ENCODE results near the gene DPP9. TPM values are rescaled to one million over a fixed set of nuclear protein-coding genes. Genes with fewer than 3 reads are reported as not detected.
A peak's percentile ranks its signal among the peaks of the same experiment; 100 is the strongest.
"Not testable (repeated sequence)": the region's sequence is repeated elsewhere in the genome, so short reads cannot be mapped to it uniquely, and the experiment has no call there.

DPP9 gene
- total RNA-seq, 1 donor from 2014 or later: 53.8 TPM

- TF ChIP-seq CTCF (IDR thresholded peaks at IDR 0.05) (no peak), POLR2AphosphoS5 (IDR thresholded peaks at IDR 0.05; ENCODE audit: insufficient read depth in 1 of 2, low read depth in 1 of 2) (no peak), POLR2A (IDR thresholded peaks at IDR 0.05) (no peak)
- Histone ChIP-seq H3K27me3 (no peaks in the 10 kb centered on the region), H3K9me3 (no peaks in the 10 kb centered on the region), H3K36me3 (peaks cover 0 to 35% of the 10 kb centered on the region in 2 donors), H3K27ac (no peak overlapping the region), H3K4me3 (no peak overlapping the region), H3K4me1 (peaks cover 35% of the 10 kb centered on the region)
- DNase-seq (ENCODE audit: extremely low spot score in 2 of 2): no peak
- intact Hi-C loops (cut with DNase I): no loop called here
Observed at GRCh38 chr19:4719499-4719866, 4.2 kb downstream of the DPP9 start.

DNA sequence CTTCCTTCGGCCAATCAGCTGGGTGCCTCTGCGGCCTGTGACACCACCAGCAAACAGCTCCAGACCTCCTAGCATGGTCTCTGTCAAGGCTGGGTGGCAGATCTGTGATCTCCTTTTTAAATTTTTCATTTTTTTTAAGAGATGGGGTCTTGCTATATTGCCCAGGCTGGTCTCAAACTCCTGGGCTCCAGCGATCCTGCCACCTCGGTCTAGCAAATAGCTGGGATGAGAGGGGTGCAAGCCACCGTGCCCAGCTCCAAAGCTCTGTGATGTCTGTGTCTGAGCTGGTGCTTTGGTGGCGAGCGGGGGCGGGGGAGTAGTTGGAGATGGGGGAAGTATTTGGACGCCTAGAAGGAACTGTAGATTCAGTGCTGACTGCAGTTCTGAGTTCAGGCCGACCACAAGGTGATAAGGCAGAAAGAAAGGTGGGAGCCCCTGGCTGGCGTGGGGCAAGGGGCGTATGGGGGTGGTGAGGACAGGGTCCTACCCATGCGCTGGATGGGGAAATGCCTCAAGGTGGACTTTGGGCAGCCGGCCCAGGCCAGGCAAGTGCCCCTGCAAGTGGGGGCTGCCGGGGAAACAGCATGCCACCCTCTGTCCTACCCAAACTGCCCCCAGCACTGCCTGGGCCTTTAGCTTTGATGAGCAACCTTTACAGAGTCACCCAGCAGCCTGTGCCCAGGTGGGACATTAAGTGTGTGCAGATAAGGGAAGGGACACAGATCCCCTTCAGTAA lies 5.5 kb downstream of the DPP9 start:
- Histone ChIP-seq H3K4me1 (peaks cover 46% of the 10 kb centered on the region), H3K36me3 (peaks cover 0 to 37% of the 10 kb centered on the region in 2 donors), H3K4me3 (no peak overlapping the region), H3K27me3 (no peaks in the 10 kb centered on the region), H3K27ac (no peak overlapping the region), H3K9me3 (no peaks in the 10 kb centered on the region)
- no peak for DNase-seq (ENCODE audit: extremely low spot score in 2 of 2)
- intact Hi-C loops (cut with DNase I): no loop called here
- TF ChIP-seq POLR2AphosphoS5 (IDR thresholded peaks at IDR 0.05; ENCODE audit: insufficient read depth in 1 of 2, low read depth in 1 of 2) (no peak), CTCF (IDR thresholded peaks at IDR 0.05) (no peak), POLR2A (IDR thresholded peaks at IDR 0.05) (no peak)

- Histone ChIP-seq H3K27me3 (no peaks in the 10 kb centered on the region), H3K4me3 (no peak overlapping the region), H3K27ac (peak overlapping the region; percentile 9), H3K36me3 (peaks cover 0 to 44% of the 10 kb centered on the region in 2 donors), H3K4me1 (peaks cover 46% of the 10 kb centered on the region), H3K9me3 (no peaks in the 10 kb centered on the region)
- TF ChIP-seq POLR2A (IDR thresholded peaks at IDR 0.05) (no peak), CTCF (IDR thresholded peaks at IDR 0.05) (no peak), POLR2AphosphoS5 (IDR thresholded peaks at IDR 0.05; ENCODE audit: insufficient read depth in 1 of 2, low read depth in 1 of 2) (no peak)
- no peak for DNase-seq (ENCODE audit: extremely low spot score in 2 of 2)
- intact Hi-C loops (cut with DNase I): no loop called here
Observed at GRCh38 chr19:4717191-4717965, 6.3 kb downstream of the DPP9 start.

GRCh38 chr19:4715529-4716221 lies 8.0 kb downstream of the DPP9 start:
- intact Hi-C loops (cut with DNase I): no loop called here
- TF ChIP-seq POLR2AphosphoS5 (IDR thresholded peaks at IDR 0.05; ENCODE audit: insufficient read depth in 1 of 2, low read depth in 1 of 2): no peak
- no peak for TF ChIP-seq CTCF (IDR thresholded peaks at IDR 0.05)
- no peak for TF ChIP-seq POLR2A (IDR thresholded peaks at IDR 0.05)
- Histone ChIP-seq H3K4me1 (peaks cover 35% of the 10 kb centered on the region), H3K9me3 (no peaks in the 10 kb centered on the region), H3K36me3 (peaks cover 0 to 55% of the 10 kb centered on the region in 2 donors), H3K27ac (peak overlapping the region; percentile 86), H3K27me3 (no peaks in the 10 kb centered on the region), H3K4me3 (no peak overlapping the region)
- DNase-seq (ENCODE audit: extremely low spot score in 2 of 2): no peak

GRCh38 chr19:4715178-4715528 lies 8.5 kb downstream of the DPP9 start:
- Histone ChIP-seq H3K4me1 (peaks cover 34% of the 10 kb centered on the region), H3K36me3 (peaks cover 0 to 59% of the 10 kb centered on the region in 2 donors), H3K27ac (peak overlapping the region; percentile 86)
- H3K4me3 ChIP-seq; H3K9me3 ChIP-seq; intact Hi-C loops (cut with DNase I); H3K27me3 ChIP-seq; DNase-seq (ENCODE audit: extremely low spot score in 2 of 2): not testable (repeated sequence)
